HEK293 (cell line): ENCODE measurements around the gene KRT27.

Experiments
- BCL11B ChIP-seq: fragments of 450-650 bp; formaldehyde crosslinking; IDR thresholded peaks from 2 replicates; pipeline ENCODE4 v1.5.1; 2016; ENCODE audit warnings: low read depth, missing biosample characterization, missing genetic modification characterization
- GLIS2 ChIP-seq: fragments of 450-650 bp; formaldehyde crosslinking; IDR thresholded peaks from 2 replicates; pipeline ENCODE4 v1.5.1; 2016; ENCODE audit warnings: missing biosample characterization, missing genetic modification characterization
- HOXA7 ChIP-seq: sonication (generic); formaldehyde crosslinking; IDR thresholded peaks from 2 replicates; pipeline ENCODE4 v1.8.1; 2022; ENCODE audit warnings: missing genetic modification reagents, borderline replicate concordance
- INSM2 ChIP-seq: fragments of 450-650 bp; formaldehyde crosslinking; IDR thresholded peaks from 2 replicates; pipeline ENCODE4 v1.5.1; 2016; ENCODE audit warnings: missing biosample characterization, missing genetic modification characterization
- KLF17 ChIP-seq: fragments of 450-650 bp; formaldehyde crosslinking; IDR thresholded peaks from 2 replicates; pipeline ENCODE4 v1.5.1; 2016; ENCODE audit warnings: missing biosample characterization, missing genetic modification characterization
- PRDM4 ChIP-seq: fragments of 450-650 bp; formaldehyde crosslinking; IDR thresholded peaks from 2 replicates; pipeline ENCODE4 v1.5.1; 2017; ENCODE audit warnings: missing biosample characterization, missing genetic modification characterization
- TCF7L2 ChIP-seq: IDR thresholded peaks from 2 replicates; pipeline ENCODE4 v1.6.1; 2011; ENCODE audit warnings: low read depth, mild to moderate bottlenecking, inconsistent platforms, low read length, moderate library complexity, borderline replicate concordance
- YY2 ChIP-seq: fragments of 450-650 bp; formaldehyde crosslinking; IDR thresholded peaks from 2 replicates; pipeline ENCODE4 v1.5.1; 2016; ENCODE audit warnings: missing biosample characterization, missing genetic modification characterization
- ZNF146 ChIP-seq: fragments of 450-650 bp; formaldehyde crosslinking; IDR thresholded peaks from 2 replicates; pipeline ENCODE4 v1.5.1; 2016; ENCODE audit warnings: missing biosample characterization, missing genetic modification characterization
- ZNF148 ChIP-seq: fragments of 450-650 bp; formaldehyde crosslinking; IDR thresholded peaks from 2 replicates; pipeline ENCODE4 v1.5.0; 2017; ENCODE audit warnings: missing biosample characterization, missing genetic modification characterization, borderline replicate concordance
- ZNF169 ChIP-seq: fragments of 450-650 bp; formaldehyde crosslinking; IDR thresholded peaks from 2 replicates; pipeline ENCODE4 v1.5.1; 2016; ENCODE audit warnings: missing biosample characterization, missing genetic modification characterization
- ZNF280D ChIP-seq: fragments of 450-650 bp; formaldehyde crosslinking; IDR thresholded peaks from 2 replicates; pipeline ENCODE4 v1.5.1; 2016; ENCODE audit warnings: missing biosample characterization, missing genetic modification characterization
- ZNF292 ChIP-seq: fragments of 450-650 bp; formaldehyde crosslinking; IDR thresholded peaks from 2 replicates; pipeline ENCODE4 v1.5.1; 2016; ENCODE audit warnings: low read depth, missing biosample characterization, missing genetic modification characterization, borderline replicate concordance
- ZNF341 ChIP-seq: fragments of 450-650 bp; formaldehyde crosslinking; IDR thresholded peaks from 2 replicates; pipeline ENCODE4; 2016; ENCODE audit warnings: low read depth, missing biosample characterization, missing genetic modification characterization
- ZNF37A ChIP-seq: fragments of 450-650 bp; IDR thresholded peaks from 2 replicates; pipeline ENCODE4 v1.5.1; 2018; ENCODE audit warnings: missing biosample characterization, missing genetic modification characterization
- ZNF473 ChIP-seq: fragments of 450-650 bp; formaldehyde crosslinking; IDR thresholded peaks from 2 replicates; pipeline ENCODE4 v1.5.1; 2017; ENCODE audit warnings: missing biosample characterization, missing genetic modification characterization
- ZNF529 ChIP-seq: fragments of 450-650 bp; formaldehyde crosslinking; IDR thresholded peaks from 2 replicates; pipeline ENCODE4 v1.5.1; 2017; ENCODE audit warnings: missing genetic modification characterization, missing biosample characterization; ENCODE audit not compliant: insufficient replicate concordance
- ZNF555 ChIP-seq: fragments of 450-650 bp; formaldehyde crosslinking; conservative IDR thresholded peaks from 2 replicates; pipeline ENCODE4 v1.5.1; 2017; ENCODE audit warnings: missing biosample characterization, mild to moderate bottlenecking, missing genetic modification characterization, inconsistent platforms
- ZNF560 ChIP-seq: fragments of 450-650 bp; formaldehyde crosslinking; IDR thresholded peaks from 2 replicates; pipeline ENCODE4 v1.5.1; 2017; ENCODE audit warnings: missing biosample characterization, missing genetic modification characterization, borderline replicate concordance
- ZNF623 ChIP-seq: fragments of 450-650 bp; formaldehyde crosslinking; IDR thresholded peaks from 2 replicates; pipeline ENCODE4 v1.5.1; 2016; ENCODE audit warnings: missing biosample characterization, missing genetic modification characterization
- ZNF626 ChIP-seq: fragments of 450-650 bp; sonication (Bioruptor Pico); formaldehyde crosslinking; IDR thresholded peaks from 2 replicates; pipeline ENCODE4 v1.5.1; 2018; ENCODE audit warnings: missing biosample characterization, missing genetic modification characterization, inconsistent platforms
- ZNF658 ChIP-seq: fragments of 450-650 bp; formaldehyde crosslinking; IDR thresholded peaks from 2 replicates; pipeline ENCODE4; 2016; ENCODE audit warnings: missing biosample characterization, missing genetic modification characterization
- ZNF677 ChIP-seq: fragments of 450-650 bp; IDR thresholded peaks from 2 replicates; pipeline ENCODE4 v1.5.0; 2018; ENCODE audit warnings: missing biosample characterization, mild to moderate bottlenecking, missing genetic modification characterization, moderate library complexity
- ZNF843 ChIP-seq: fragments of 450-650 bp; formaldehyde crosslinking; IDR thresholded peaks from 2 replicates; pipeline ENCODE4 v1.5.1; 2016; ENCODE audit warnings: missing biosample characterization, missing genetic modification characterization
- ZSCAN16 ChIP-seq: fragments of 450-650 bp; formaldehyde crosslinking; IDR thresholded peaks from 2 replicates; pipeline ENCODE4 v1.5.1; 2016; ENCODE audit warnings: missing biosample characterization, missing genetic modification characterization
- ZSCAN18 ChIP-seq: fragments of 450-650 bp; formaldehyde crosslinking; IDR thresholded peaks from 2 replicates; pipeline ENCODE4 v1.5.1; 2016; ENCODE audit warnings: missing biosample characterization, missing genetic modification characterization

Gene KRT27

GRCh38 chr17:40810494-40810893 lies 28.1 kb upstream of the KRT27 start (continued):
- TF ChIP-seq ZNF148 (tag by site-specific recombination) (no peak), ZNF341 (tag by site-specific recombination) (no peak), ZNF623 (tag by site-specific recombination) (no peak), PRDM4 (tag by site-specific recombination) (no peak), BCL11B (no peak), GLIS2 (tag by site-specific recombination) (no peak), ZNF146 (no peak), ZNF169 (tag by site-specific recombination) (no peak), ZNF280D (tag by site-specific recombination) (no peak), KLF17 (tag by site-specific recombination) (no peak), ZNF529 (tag by site-specific recombination) (no peak), ZSCAN18 (tag by site-specific recombination) (no peak), ZNF555 (tag by site-specific recombination) (no peak), ZNF37A (tag by site-specific recombination) (no peak), ZNF626 (tag by site-specific recombination) (no peak), ZNF658 (tag by site-specific recombination) (no peak), ZSCAN16 (tag by site-specific recombination) (no peak), ZNF292 (tag by site-specific recombination) (no peak), ZNF677 (tag by site-specific recombination) (no peak), ZNF843 (no peak), TCF7L2 (no peak), YY2 (tag by site-specific recombination) (peak; percentile 40; the same call in 1 of the 2 replicates), ZNF560 (tag by site-specific recombination) (no peak), HOXA7 (CRISPR knock-in tag) (no peak), ZNF473 (no peak), INSM2 (0 out of 2 replicates have a peak, but pooled peaks have one; percentile 32)
